Mucosa of rectum (tissue), 2 donors: Measurements from ENCODE around the gene METTL26.
"Not testable (repeated sequence)": the region's sequence is repeated elsewhere in the genome, so short reads cannot be mapped to it uniquely, and the experiment has no call there.

ENCODE experiments used
- H3K27ac ChIP-seq, 2 donors: one replicate each; pipeline ENCODE4 v1.7.0; 2013; ENCODE audit warnings: inconsistent platforms in 2 of 2, low read depth in 2 of 2, low read length in 2 of 2
- H3K27me3 ChIP-seq, 2 donors: one replicate each; pipeline ENCODE4 v1.7.0; 2013; ENCODE audit warnings: low read length in 2 of 2; ENCODE audit not compliant: control insufficient read depth in 2 of 2, insufficient read depth in 2 of 2
- H3K36me3 ChIP-seq, 2 donors: one replicate each; pipeline ENCODE4 v1.7.0; 2013; ENCODE audit warnings: low read length in 2 of 2; ENCODE audit not compliant: control insufficient read depth in 2 of 2, insufficient read depth in 2 of 2
- H3K4me1 ChIP-seq, 2 donors: one replicate each; pipeline ENCODE4 v1.7.0; 2013; ENCODE audit warnings: low read length in 2 of 2, mild to moderate bottlenecking in 1 of 2; ENCODE audit not compliant: control insufficient read depth in 2 of 2, insufficient read depth in 2 of 2
- H3K4me3 ChIP-seq, 2 donors: one replicate each; pipeline ENCODE4 v1.7.0; 2013; ENCODE audit warnings: low read length in 2 of 2
- H3K9ac ChIP-seq, 2 donors: one replicate each; pipeline ENCODE4 v1.7.0; 2013; ENCODE audit warnings: low read length in 2 of 2, low read depth in 1 of 2, mild to moderate bottlenecking in 1 of 2
- H3K9me3 ChIP-seq, 2 donors: one replicate each; pipeline ENCODE4 v1.7.0; 2013; ENCODE audit warnings: low read length in 2 of 2; ENCODE audit not compliant: control insufficient read depth in 2 of 2
- donor health status: healthy.
- donor health status: Normal muscosa, but diverticular disease.

Gene METTL26

DNA sequence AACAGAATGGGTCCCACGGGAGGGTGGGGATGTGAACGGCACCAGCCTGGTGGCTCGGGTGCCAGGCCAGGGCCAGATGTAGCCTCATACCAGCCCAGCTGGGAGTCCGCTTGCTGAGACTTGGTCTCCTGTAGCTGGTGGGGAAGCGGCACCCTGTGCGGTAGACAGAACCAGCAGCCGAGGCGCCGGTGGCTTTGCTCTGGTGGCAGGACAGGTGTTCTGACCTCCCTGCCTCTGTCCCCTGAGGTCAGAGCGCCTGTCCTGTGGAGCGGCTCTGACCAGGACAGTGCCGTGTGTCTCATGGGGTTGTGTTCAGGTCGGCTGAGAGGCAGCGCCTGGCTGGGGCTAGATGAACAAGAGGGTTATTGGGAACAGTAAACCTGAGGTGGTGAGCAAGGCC is 26.1 kb downstream of the METTL26 start:
- Histone ChIP-seq H3K4me3 (no peak overlapping the region), H3K27ac (no peak overlapping the region), H3K4me1 (peaks cover 4 to 5% of the 10 kb centered on the region in 2 donors), H3K9ac (no peak overlapping the region), H3K9me3 (no peaks in the 10 kb centered on the region), H3K27me3 (no peaks in the 10 kb centered on the region), H3K36me3 (peaks cover 5 to 8% of the 10 kb centered on the region in 2 donors)

DNA sequence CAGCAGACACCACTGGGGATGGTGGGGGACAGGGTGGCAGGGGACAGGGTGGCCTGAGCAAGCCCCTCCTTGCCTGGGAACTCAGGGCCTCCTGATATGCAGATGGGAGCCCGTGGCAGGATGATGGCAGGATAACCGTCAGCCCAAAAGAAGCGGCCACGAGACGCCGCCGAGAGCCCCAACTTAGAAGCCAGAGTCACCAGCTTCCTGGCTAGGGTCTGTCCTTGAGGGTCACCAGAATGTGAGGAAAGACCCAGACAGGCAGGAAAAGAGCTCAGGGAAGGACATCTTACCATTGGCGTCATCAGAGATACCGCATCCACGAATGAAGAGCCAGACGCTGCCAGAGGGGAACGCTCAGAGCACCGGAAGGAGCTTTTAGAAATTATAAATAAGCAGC is 26.8 kb downstream of the METTL26 start:
- no peak overlapping the region for H3K9ac ChIP-seq
- peaks cover 3 to 5% of the 10 kb centered on the region in 2 donors for H3K36me3 ChIP-seq
- no peak overlapping the region for H3K27ac ChIP-seq
- H3K4me1 ChIP-seq, result peaks cover 4 to 5% of the 10 kb centered on the region in 2 donors
- no peaks in the 10 kb centered on the region for H3K27me3 ChIP-seq
- no peaks in the 10 kb centered on the region for H3K9me3 ChIP-seq
- H3K4me3 ChIP-seq, result no peak overlapping the region

DNA sequence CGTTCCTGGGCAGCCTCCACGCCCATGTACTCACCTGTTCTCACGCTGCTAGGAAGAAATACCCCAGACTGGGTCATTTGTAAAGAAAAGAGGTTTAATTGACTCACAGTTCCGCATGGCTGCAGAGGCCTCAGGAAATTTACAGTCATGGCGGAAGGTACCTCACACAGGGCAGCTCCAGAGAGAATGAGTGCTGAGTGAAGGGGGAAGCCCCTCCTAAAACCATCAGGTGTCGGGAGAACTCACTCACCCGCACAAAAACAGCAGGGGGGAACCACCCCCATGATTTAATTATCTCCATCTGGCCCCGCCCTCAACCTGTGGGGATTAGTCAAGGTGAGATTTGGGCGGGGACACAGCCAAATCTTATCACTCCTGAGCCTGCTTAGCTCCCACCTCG is 28.1 kb downstream of the METTL26 start:
- Histone ChIP-seq H3K36me3 (no peaks in the 10 kb centered on the region), H3K27me3 (no peaks in the 10 kb centered on the region), H3K9ac (no peak overlapping the region), H3K4me3 (no peak overlapping the region), H3K27ac (no peak overlapping the region), H3K9me3 (no peaks in the 10 kb centered on the region), H3K4me1 (peaks cover 4 to 5% of the 10 kb centered on the region in 2 donors)

DNA sequence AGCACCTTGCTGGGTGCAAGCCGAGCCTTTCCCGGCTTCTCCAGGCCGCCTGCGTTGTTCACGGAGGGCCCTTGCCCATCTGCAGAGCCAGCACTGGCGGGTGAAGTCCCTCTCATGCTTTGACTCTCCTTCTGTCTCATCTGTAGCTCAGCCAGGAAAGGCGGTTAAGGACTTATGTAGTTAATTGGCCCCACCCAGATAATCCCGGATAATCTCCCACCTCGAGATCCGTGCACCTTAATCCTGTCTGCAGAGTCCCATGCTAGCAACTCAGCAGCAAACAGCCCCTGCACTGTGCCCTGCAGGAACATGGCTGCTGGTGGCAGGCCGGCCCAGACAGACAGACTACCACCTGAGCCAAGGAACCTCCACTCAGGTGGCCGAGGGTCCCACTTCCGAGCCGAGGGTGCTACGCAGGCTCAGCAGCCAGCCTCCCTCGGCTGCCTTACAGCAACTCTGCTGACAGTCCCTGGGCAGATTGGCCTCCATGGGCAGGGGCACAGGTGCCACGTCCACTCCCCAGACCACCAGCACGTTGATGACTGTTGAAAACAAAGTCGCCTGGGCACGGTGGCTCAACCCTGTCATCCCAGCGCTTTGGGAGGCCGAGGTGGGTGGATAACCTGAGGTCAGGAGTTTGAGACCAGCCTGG is 29.3 kb downstream of the METTL26 start:
- no peaks in the 10 kb centered on the region for H3K9me3 ChIP-seq
- no peak overlapping the region for H3K4me3 ChIP-seq
- H3K9ac ChIP-seq, result no peak overlapping the region
- H3K36me3 ChIP-seq, result no peaks in the 10 kb centered on the region
- no peak overlapping the region for H3K27ac ChIP-seq
- H3K4me1 ChIP-seq, result peaks cover 4 to 5% of the 10 kb centered on the region in 2 donors
- no peaks in the 10 kb centered on the region for H3K27me3 ChIP-seq

DNA sequence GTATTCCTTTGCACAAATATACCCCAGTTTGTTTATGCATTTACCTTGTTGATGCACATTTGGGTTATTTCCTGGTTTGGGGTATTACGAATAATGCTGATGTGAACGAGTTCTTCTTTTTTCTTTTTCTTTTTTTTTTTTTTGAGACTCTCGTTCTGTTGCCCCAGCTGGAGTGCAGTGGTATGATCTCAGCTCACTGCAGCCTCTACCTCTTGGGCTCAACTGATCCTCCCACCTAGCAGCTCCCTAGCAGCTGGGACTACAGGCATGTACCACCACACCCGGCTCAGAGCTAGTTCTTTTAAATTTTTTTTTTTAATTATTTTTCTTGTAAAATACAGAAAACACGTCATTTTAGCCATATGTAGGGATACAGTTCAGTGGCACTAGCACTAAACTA is 32.2 kb downstream of the METTL26 start:
- Histone ChIP-seq H3K4me1 (peaks cover 0 to 5% of the 10 kb centered on the region in 2 donors), H3K36me3 (peaks cover 0 to 5% of the 10 kb centered on the region in 2 donors), H3K9me3 (no peaks in the 10 kb centered on the region), H3K4me3 (no peak overlapping the region), H3K9ac (no peak overlapping the region), H3K27me3 (no peaks in the 10 kb centered on the region), H3K27ac (no peak overlapping the region)

DNA sequence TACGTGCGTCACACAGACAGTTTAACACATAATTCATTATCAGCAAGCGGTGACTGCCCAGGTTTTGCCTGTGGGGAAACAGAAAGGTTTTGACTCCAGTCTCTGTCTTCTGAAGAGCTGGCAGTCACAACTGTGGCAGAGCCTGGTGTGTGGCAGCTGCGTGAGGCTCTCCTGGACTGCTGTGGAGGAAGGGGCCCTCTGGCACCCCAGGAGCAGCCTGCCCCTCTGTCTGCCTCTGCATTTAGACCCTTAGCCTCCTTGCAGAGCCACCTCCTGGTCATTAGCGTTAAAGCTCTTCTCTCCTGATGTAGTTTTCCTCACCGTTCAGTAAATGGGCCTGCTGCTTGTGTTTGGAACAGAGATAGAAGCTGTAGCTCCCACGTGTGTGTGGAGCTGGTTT is 35.3 kb downstream of the METTL26 start:
- peaks cover 0 to 18% of the 10 kb centered on the region in 2 donors for H3K36me3 ChIP-seq
- no peak overlapping the region for H3K4me3 ChIP-seq
- H3K9ac ChIP-seq, result no peak overlapping the region
- no peaks in the 10 kb centered on the region for H3K27me3 ChIP-seq
- no peak overlapping the region for H3K27ac ChIP-seq
- peaks cover 0 to 9% of the 10 kb centered on the region in 2 donors for H3K4me1 ChIP-seq
- no peaks in the 10 kb centered on the region for H3K9me3 ChIP-seq

DNA sequence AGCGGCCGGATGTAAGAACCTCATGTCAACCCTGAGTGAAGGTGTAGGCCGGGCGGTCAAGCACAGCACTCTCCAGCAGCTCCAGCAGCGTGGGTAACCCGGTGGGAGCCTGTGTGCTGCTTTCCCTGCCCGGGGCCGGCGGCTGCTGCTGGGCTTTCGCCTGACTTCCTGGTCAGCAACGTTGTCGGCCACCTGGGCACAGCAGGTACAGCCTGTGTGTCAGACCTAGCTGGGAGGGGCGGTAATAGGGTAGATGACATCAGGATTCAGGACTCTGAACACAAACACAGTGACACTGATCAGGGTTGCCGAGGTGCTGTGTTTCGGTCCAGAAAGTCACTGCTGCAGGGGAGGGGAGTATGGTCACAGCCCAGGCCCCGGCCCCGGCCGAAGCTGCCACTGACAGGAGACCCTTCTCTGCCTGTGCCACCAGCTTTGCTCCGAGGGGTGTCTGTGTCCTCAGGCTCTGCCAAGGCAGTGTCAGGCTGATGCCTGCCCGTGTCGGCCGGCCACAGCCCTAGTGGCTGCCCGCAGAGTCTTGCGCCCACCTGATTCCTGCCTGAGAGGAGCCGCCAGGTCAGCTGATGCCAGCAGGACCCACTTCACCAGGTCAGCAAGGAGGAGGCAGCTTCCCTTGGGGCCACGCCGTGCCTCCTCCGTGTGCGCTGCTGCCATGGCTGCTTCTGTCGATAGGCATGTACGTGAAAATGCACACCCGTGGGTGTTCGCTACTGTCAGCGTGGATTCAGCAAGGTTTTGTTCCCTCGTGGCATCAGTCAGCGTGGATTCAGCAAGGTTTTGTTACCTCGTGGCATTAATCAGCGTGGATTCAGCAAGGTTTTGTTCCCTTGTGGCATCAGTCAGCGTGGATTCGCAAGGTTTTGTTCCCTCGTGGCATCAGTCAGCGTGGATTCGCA is 37.0 kb downstream of the METTL26 start:
- no peaks in the 10 kb centered on the region for H3K27me3 ChIP-seq
- H3K27ac ChIP-seq, result peak overlapping the region in 1 of 2 donors; percentile 52
- H3K9me3 ChIP-seq, result no peaks in the 10 kb centered on the region
- peaks cover 0 to 18% of the 10 kb centered on the region in 2 donors for H3K36me3 ChIP-seq
- no peak overlapping the region for H3K9ac ChIP-seq
- H3K4me3 ChIP-seq, result no peak overlapping the region
- peaks cover 8 to 22% of the 10 kb centered on the region in 2 donors for H3K4me1 ChIP-seq

DNA sequence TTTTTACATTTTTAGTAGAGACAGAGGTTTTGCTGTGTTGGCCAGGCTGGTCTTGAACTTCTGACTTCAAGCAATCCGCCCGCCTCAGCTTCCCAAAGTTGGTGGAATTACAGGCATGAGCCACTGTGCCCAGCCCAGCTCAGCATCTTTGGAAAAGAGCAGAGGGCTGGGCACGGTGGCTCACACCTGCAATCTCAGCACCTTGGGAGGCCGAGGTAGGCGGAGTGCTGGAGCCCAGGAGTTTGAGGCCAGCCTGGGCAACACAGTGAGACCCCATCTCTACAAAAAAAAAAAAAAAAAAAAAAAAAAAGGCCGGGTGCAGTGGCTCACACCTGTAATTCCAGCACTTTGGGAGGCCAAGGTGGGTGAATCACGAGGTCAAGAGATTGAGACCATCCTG is 38.5 kb downstream of the METTL26 start:
- Histone ChIP-seq H3K36me3 (peaks cover 0 to 18% of the 10 kb centered on the region in 2 donors), H3K4me1 (peaks cover 21 to 35% of the 10 kb centered on the region in 2 donors)
- H3K27me3 ChIP-seq, H3K27ac ChIP-seq, H3K9ac ChIP-seq, H3K4me3 ChIP-seq, H3K9me3 ChIP-seq: not testable (repeated sequence)

DNA sequence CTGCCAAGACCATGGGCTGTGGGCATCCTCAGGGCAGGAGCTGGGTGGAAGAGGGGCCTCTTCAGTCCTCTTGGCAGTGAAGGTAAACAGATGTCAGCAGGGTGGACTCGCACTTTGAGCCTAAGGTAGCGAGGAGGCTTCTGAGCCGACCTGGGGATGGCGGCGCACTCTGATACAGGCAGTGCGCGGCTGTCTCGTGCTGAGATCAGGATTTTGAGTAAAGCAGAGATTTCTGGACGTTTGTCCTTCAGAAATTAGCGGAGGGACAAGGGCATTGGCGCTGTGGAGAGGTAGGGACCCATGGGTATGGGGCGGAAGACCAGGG is 39.4 kb downstream of the METTL26 start:
- Histone ChIP-seq H3K27me3 (no peaks in the 10 kb centered on the region), H3K9ac (no peak overlapping the region), H3K27ac (no peak overlapping the region), H3K36me3 (peaks cover 0 to 18% of the 10 kb centered on the region in 2 donors), H3K4me3 (no peak overlapping the region), H3K4me1 (peaks cover 31 to 45% of the 10 kb centered on the region in 2 donors), H3K9me3 (no peaks in the 10 kb centered on the region)

DNA sequence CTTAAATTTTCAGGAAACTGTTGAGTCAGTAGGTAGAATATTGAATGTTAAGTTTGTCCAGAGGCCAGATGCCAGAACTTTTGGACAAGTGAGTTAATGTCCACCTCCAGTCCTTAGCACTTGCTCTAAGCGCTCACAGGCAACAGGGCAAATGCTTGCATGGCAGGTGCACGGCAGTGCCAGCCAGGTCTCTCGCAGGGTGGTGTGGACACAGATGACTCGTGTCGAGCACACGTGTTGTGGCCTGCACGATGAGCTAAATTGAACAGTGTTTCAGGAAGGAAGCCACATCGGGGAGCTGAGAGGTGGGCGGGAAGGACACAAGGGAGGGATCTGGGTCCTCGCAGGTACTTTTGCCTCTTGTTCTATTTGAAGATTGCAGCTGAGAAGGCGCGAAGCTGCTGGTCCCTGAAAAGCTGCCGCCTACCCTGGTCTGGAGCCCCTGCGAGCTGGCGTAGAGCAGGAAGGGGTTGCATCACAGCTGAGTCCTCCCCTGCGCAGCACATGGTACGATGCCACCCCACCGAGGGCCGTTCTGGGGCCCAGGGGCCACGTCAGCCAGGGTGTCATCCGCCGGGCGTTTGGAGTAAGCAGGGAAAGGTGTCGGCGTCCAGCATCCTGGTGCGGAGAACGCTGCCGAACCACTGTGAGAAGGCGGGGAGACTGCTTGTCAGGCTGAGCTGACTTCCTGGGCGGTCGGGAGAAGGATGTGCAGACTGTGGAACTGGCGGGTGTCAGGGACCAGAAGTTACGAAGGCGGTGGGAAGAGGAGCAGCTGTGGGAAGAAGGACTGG is 40.0 kb downstream of the METTL26 start:
- peaks cover 0 to 18% of the 10 kb centered on the region in 2 donors for H3K36me3 ChIP-seq
- H3K4me1 ChIP-seq, result peaks cover 33 to 48% of the 10 kb centered on the region in 2 donors
- no peak overlapping the region for H3K4me3 ChIP-seq
- H3K9ac ChIP-seq, result no peak overlapping the region
- no peak overlapping the region for H3K27ac ChIP-seq
- H3K27me3 ChIP-seq, result no peaks in the 10 kb centered on the region
- no peaks in the 10 kb centered on the region for H3K9me3 ChIP-seq
